ENCODE measurements around the gene PCOLCE2. TPM values are rescaled to one million over a fixed set of nuclear protein-coding genes. Genes with fewer than 3 reads are reported as not detected.

The PCOLCE2 gene
- total RNA-seq, 4 donors from 2014 or later, result 127 to 393 (median 245) TPM

GRCh38 chr3:142898346-142899213, 9.7 kb upstream of the PCOLCE2 start:
- TF ChIP-seq CTCF (IDR thresholded peaks at IDR 0.05; ENCODE audit: low read depth), result no peak

GRCh38 chr3:142897807-142898206, 8.9 kb upstream of the PCOLCE2 start:
- no peak for TF ChIP-seq CTCF (IDR thresholded peaks at IDR 0.05; ENCODE audit: low read depth)

- no peak for TF ChIP-seq CTCF (IDR thresholded peaks at IDR 0.05; ENCODE audit: low read depth)
Measured at GRCh38 chr3:142896996-142897395, 8.1 kb upstream of the PCOLCE2 start.

GRCh38 chr3:142896201-142896755, 7.4 kb upstream of the PCOLCE2 start:
- no peak for TF ChIP-seq CTCF (IDR thresholded peaks at IDR 0.05; ENCODE audit: low read depth)

GRCh38 chr3:142894493-142894892, 5.6 kb upstream of the PCOLCE2 start:
- no peak for TF ChIP-seq CTCF (IDR thresholded peaks at IDR 0.05; ENCODE audit: low read depth)

- no peak for TF ChIP-seq CTCF (IDR thresholded peaks at IDR 0.05; ENCODE audit: low read depth)
Measured at GRCh38 chr3:142892714-142893113, 3.8 kb upstream of the PCOLCE2 start.

- no peak for TF ChIP-seq CTCF (IDR thresholded peaks at IDR 0.05; ENCODE audit: low read depth)
Measured at GRCh38 chr3:142890592-142890991, 1.7 kb upstream of the PCOLCE2 start.
